Activated CD4-positive, alpha-beta T cell treated with anti-CD3 and anti-CD28 coated beads for 36 hours (primary cell): ENCODE results near the gene ADAMTS17. TPM values are rescaled to one million over a fixed set of nuclear protein-coding genes. Genes with fewer than 3 reads are reported as not detected.

Experiments used
- ATAC-seq: fragments of 200-7000 bp; cut with Tn5 transposase; one replicate; pipeline ENCODE4 v1.10.0; 2021; ENCODE audit warnings: mild to moderate bottlenecking, moderate library complexity
- CTCF ChIA-PET: fragments of 350-600 bp; sonication (Branson Sonifier 250); formaldehyde crosslinking; loops from one replicate; lab custom pipeline; 2021; ENCODE audit warnings: antibody characterized with exemption; lab: Charles Lee
- POLR2A ChIA-PET: fragments of 350-600 bp; sonication (Branson Sonifier 250); formaldehyde crosslinking; loops from one replicate; lab custom pipeline; 2021; ENCODE audit warnings: antibody characterized with exemption, inconsistent platforms; lab: Charles Lee
- DNase-seq: peaks from one replicate; pipeline ENCODE4 v3.0.0-alpha.2; 2020
- H3K27ac Mint-ChIP-seq: one replicate; pipeline ENCODE4 v1.8.0; 2021; ENCODE audit warnings: mixed read lengths
- H3K27me3 Mint-ChIP-seq: one replicate; pipeline ENCODE4 v1.8.0; 2021; ENCODE audit warnings: mixed read lengths
- H3K36me3 Mint-ChIP-seq: one replicate; pipeline ENCODE4 v1.8.0; 2021; ENCODE audit warnings: low read depth, mixed read lengths
- H3K4me1 Mint-ChIP-seq: one replicate; pipeline ENCODE4 v1.8.0; 2021; ENCODE audit warnings: mixed read lengths
- H3K4me3 Mint-ChIP-seq: one replicate; pipeline ENCODE4 v1.8.0; 2021; ENCODE audit warnings: mild to moderate bottlenecking, moderate library complexity, mixed read lengths
- H3K9me3 Mint-ChIP-seq: one replicate; pipeline ENCODE4 v1.8.0; 2021; ENCODE audit warnings: low read depth, mixed read lengths
- intact Hi-C, 2 experiments: fragments of 100-400 bp; cut with DNase I in 1 of 2; cut with micrococcal nuclease in 1 of 2; formaldehyde crosslinking; loops; one replicate each; pipeline versions ENCODE4 v1.14.2 to v1.15.1; 2022 to 2024; cut with DNase I, micrococcal nuclease
- total RNA-seq, 2 experiments: library from RNA; stranded (reverse); gene quantifications; one replicate each; pipeline ENCODE4 v1.2.3, GENCODE V29; 2021

Gene ADAMTS17
- total RNA-seq, 2 experiments from 2014 or later = 0.49 to 0.57 TPM

DNA sequence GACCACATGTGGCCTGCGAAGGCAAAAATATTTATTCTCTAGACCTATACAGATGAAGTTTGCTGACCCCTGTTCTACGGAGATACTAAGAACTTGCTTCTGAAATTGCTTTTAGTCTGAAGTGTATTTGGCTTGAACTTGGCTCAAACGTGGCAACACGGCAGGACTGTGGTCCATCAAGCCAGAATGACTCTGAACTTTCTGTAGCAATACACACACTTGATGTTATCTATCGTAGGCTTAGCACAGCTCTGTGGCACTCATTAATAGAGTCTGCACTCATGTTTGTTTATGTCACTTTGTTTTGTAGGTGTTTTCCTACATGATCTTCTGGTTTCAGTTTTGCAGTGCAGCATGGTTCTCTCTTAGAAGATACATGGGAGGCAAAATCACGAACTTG lies 298.1 kb downstream of the ADAMTS17 start:
- DNase-seq (no peak), ATAC-seq (no peak)
- H3K27me3 Mint-ChIP-seq = no peaks in the 10 kb centered on the region

DNA sequence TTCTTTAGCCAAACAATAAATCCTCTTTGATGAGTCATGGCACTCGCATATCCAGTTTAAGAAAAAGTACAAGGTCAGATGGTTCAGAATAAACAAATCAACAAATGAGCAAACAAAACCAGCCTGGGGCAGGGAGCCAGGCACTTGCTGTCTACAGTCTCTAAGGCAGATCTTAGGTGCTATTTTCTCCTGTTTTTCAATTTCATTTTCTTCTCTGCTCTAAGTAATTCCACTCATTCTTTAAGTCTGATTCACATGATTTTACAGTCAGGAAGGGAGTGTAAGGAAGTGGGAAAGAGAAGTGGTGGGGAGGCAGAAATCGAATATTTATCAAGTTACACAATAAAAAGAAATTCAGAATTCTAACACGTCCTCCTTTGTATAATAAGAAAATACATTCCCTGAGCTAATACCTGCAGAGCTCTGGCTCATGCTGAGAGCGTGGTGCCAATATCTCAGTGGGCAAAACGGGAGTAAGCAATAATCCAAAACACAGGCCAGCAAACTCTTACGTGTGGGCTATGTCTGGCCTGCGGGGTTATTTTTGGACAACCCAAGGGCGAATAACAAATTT lies 298.6 kb downstream of the ADAMTS17 start:
- ChIA-PET POLR2A (no interaction called here), CTCF (interaction anchor here (1.2 kb wide), 1 partner anchor 25 kb away, joined by 3 read pairs; no protein-coding TSS in a partner anchor)
- H3K4me1 Mint-ChIP-seq = no peaks in the 10 kb centered on the region
- peaks cover 10% of the 10 kb centered on the region for H3K9me3 Mint-ChIP-seq
- H3K27me3 Mint-ChIP-seq = no peaks in the 10 kb centered on the region
- intact Hi-C loops = no loop called here
- no peak for DNase-seq
- no peak overlapping the region for H3K4me3 Mint-ChIP-seq
- H3K36me3 Mint-ChIP-seq = peaks cover 16% of the 10 kb centered on the region
- no peak for ATAC-seq
- H3K27ac Mint-ChIP-seq = no peak overlapping the region

More for the DNA sequence above, 298.1 kb downstream of the ADAMTS17 start:
- no peaks in the 10 kb centered on the region for H3K4me1 Mint-ChIP-seq
- ChIA-PET CTCF (interaction anchor here (1.2 kb wide), 1 partner anchor 24 kb away, joined by 3 read pairs; no protein-coding TSS in a partner anchor), POLR2A (no interaction called here)
- H3K27ac Mint-ChIP-seq = no peak overlapping the region
- intact Hi-C loops = no loop called here
- no peak overlapping the region for H3K4me3 Mint-ChIP-seq
- H3K36me3 Mint-ChIP-seq = peaks cover 20% of the 10 kb centered on the region
- H3K9me3 Mint-ChIP-seq = peaks cover 10% of the 10 kb centered on the region

DNA sequence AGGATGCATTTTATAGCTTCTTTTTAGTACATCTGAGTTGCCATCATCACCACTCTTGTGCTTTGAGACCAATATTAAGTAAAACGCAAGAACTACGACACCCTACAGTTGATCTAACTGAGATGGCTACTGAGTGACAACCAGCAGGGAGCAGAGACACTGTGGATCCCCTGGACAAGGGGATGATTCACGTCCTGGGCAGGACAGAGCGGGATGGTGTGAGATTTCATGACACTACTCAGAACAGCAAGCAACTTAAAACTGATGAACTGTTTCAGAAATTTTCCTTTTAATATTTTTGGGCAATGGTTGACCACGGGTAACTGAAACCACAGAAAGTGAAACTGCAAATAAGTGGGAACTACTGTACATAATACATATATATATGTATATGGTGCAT lies 299.2 kb downstream of the ADAMTS17 start:
- H3K4me3 Mint-ChIP-seq = no peak overlapping the region
- H3K27ac Mint-ChIP-seq = no peak overlapping the region
- DNase-seq (no peak), ATAC-seq (no peak)
- peaks cover 4% of the 10 kb centered on the region for H3K9me3 Mint-ChIP-seq
- H3K36me3 Mint-ChIP-seq = peaks cover 10% of the 10 kb centered on the region
- no peaks in the 10 kb centered on the region for H3K4me1 Mint-ChIP-seq
- POLR2A ChIA-PET = no interaction called here
- no peaks in the 10 kb centered on the region for H3K27me3 Mint-ChIP-seq
- CTCF ChIA-PET = interaction anchor here (0.7 to 1.2 kb wide), 2 partner anchors 25 to 1382 kb away, joined by 3 read pairs; no protein-coding TSS in a partner anchor
- intact Hi-C loops = no loop called here

GRCh38 chr15:100041127-100041828 lies 300.5 kb downstream of the ADAMTS17 start:
- Mint-ChIP-seq H3K36me3 (peaks cover 2% of the 10 kb centered on the region), H3K4me3 (no peak overlapping the region), H3K27ac (no peak overlapping the region), H3K4me1 (no peaks in the 10 kb centered on the region), H3K9me3 (no peaks in the 10 kb centered on the region), H3K27me3 (no peaks in the 10 kb centered on the region)
- CTCF ChIA-PET = interaction anchor here (1.2 kb wide), 1 partner anchor 193 kb away, joined by 3 read pairs; no protein-coding TSS in a partner anchor
- intact Hi-C loops = no loop called here
- POLR2A ChIA-PET = no interaction called here
- DNase-seq (no peak), ATAC-seq (no peak)

DNA sequence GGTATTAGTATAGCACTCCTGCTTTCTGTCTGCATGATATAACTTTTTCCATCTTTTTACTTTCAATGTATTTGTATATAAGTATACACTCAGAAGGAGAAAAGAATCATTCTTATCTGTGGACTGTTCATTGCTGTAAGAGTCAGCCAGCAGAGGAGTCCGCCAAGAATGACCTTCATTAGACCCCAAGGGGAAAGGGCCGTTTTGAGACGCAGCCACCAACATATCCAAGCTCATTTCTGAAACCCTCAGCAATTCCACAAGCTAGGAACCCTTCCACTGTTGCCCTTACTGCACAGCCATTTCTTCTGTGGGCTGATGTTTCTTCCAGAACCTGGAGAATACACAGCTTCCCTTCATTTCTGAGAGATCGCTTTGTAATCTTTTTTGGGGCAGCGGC lies 301.8 kb downstream of the ADAMTS17 start:
- ChIA-PET CTCF (interaction anchor here (1.2 kb wide), 1 partner anchor 191 kb away, joined by 3 read pairs; no protein-coding TSS in a partner anchor), POLR2A (no interaction called here)
- Mint-ChIP-seq H3K27ac (no peak overlapping the region), H3K9me3 (no peaks in the 10 kb centered on the region), H3K4me3 (no peak overlapping the region), H3K27me3 (no peaks in the 10 kb centered on the region), H3K36me3 (peaks cover 2% of the 10 kb centered on the region), H3K4me1 (no peaks in the 10 kb centered on the region)
- ATAC-seq = no peak
- DNase-seq = no peak
- intact Hi-C loops = no loop called here

DNA sequence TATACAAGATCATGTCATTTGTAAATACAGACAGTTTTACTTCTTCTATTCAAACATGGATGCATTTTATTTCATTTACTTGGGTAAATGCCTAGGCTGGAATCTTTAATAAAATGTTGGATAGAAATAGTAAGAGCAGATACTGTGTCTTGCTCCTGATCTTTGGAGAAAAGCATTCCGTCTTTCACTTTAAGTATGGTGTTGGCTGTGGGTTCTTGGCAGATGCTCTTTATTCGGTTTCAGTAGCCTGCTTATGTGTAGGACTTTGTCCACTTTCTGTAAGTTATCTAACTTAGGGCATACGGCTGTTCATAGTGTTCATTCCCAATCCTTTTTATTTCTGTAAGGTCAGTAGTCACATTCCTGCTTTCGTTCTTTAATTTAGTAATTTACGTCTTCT lies 303.0 kb downstream of the ADAMTS17 start:
- ATAC-seq (no peak), DNase-seq (no peak)
- intact Hi-C loops = no loop called here
- Mint-ChIP-seq H3K36me3 (peaks cover 2% of the 10 kb centered on the region), H3K4me3 (no peak overlapping the region), H3K27ac (no peak overlapping the region), H3K27me3 (no peaks in the 10 kb centered on the region), H3K9me3 (no peaks in the 10 kb centered on the region), H3K4me1 (no peaks in the 10 kb centered on the region)
- CTCF ChIA-PET = no interaction called here
- POLR2A ChIA-PET = no interaction called here

DNA sequence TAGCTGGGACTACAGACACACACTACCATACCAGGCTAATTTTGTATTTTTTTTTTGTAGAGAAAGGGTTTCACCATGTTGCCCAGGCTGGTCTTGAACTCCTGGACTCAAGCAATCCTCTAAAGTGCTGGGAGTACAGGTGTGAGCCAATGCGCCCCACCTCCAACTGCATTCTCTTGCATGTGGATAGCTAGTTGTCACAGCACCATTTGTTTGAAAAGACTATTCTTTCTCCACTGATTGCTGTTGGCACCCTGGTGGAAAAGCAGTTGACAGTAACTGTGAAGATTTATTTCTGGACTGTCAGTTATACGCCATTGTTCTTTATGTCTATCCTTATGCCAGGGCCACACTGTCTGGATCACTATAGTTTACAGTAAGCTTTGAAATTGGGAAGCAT lies 303.9 kb downstream of the ADAMTS17 start:
- intact Hi-C loops = no loop called here
- H3K4me1 Mint-ChIP-seq = no peaks in the 10 kb centered on the region
- ATAC-seq (no peak), DNase-seq (no peak)
- peaks cover 2% of the 10 kb centered on the region for H3K36me3 Mint-ChIP-seq
- no peaks in the 10 kb centered on the region for H3K9me3 Mint-ChIP-seq
- no peak overlapping the region for H3K4me3 Mint-ChIP-seq
- POLR2A ChIA-PET = no interaction called here
- no peaks in the 10 kb centered on the region for H3K27me3 Mint-ChIP-seq
- H3K27ac Mint-ChIP-seq = no peak overlapping the region
- CTCF ChIA-PET = no interaction called here

DNA sequence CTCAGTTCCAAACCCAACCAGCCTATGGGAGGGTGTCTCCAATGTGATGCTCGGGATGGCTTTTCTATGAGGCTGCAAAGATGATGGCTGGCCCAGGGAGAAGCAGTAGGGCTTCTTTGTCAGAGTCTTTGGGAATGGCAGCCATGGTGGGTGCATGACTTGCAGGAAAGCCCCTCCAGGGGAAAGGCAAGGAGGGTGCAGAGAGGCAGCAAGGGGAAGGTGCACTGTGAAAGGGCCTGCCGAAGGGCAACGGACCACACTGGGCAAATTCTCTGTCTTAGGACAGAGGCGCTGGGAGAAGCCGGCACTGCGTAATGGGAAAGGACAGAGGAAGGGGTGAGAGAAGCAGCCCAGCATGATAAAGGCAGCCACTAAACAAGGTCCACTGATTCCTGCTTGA lies 305.8 kb downstream of the ADAMTS17 start:
- DNase-seq (no peak), ATAC-seq (no peak)
- no peaks in the 10 kb centered on the region for H3K4me1 Mint-ChIP-seq
- H3K9me3 Mint-ChIP-seq = no peaks in the 10 kb centered on the region
- H3K36me3 Mint-ChIP-seq = no peaks in the 10 kb centered on the region
- no peak overlapping the region for H3K4me3 Mint-ChIP-seq
- H3K27me3 Mint-ChIP-seq = no peaks in the 10 kb centered on the region
- H3K27ac Mint-ChIP-seq = no peak overlapping the region
- intact Hi-C loops = no loop called here
- CTCF ChIA-PET = no interaction called here
- POLR2A ChIA-PET = no interaction called here

- ChIA-PET POLR2A (no interaction called here), CTCF (no interaction called here)
- DNase-seq = no peak
- ATAC-seq = no peak
- no peak overlapping the region for H3K27ac Mint-ChIP-seq
- intact Hi-C loops = no loop called here
- H3K4me1 Mint-ChIP-seq = no peaks in the 10 kb centered on the region
- no peaks in the 10 kb centered on the region for H3K27me3 Mint-ChIP-seq
- no peak overlapping the region for H3K4me3 Mint-ChIP-seq
- no peaks in the 10 kb centered on the region for H3K36me3 Mint-ChIP-seq
- no peaks in the 10 kb centered on the region for H3K9me3 Mint-ChIP-seq
These were observed 307.6 kb downstream of the ADAMTS17 start for GRCh38 chr15:100034191-100034590.

DNA sequence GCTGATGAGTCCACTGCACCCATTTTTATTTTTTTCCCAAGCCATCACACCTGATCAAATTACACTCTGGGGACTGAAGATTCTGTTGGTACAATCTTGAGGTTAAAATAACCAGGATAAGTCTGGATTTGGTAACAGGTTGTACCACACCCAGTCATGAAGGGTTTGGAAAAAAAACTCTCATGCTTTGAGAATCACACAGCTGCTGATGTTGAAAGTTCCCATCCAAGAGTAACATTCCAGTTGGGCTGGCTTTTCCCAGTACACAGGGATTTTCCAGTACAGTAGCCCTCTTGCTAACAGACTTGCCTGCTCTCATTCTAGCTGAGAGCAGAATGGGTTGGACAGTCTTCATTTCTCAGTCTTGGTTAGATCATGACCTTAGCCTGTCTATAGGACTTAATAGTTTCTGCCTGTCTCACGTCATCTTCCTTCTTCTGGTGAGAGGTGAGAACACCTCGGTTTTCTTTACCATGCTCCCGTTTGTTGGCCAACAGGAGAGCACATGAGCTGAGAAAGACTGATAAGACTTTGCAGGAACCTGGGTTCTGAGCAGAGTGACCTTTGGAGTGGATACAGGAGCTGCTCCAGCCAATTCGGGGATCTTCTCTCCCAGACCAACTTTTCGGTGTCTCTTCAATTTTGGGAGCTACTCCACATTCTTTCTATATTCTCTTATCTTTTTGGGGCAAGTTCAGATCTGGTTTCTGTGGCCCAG lies 308.5 kb downstream of the ADAMTS17 start:
- DNase-seq (no peak), ATAC-seq (no peak)
- peaks cover 6% of the 10 kb centered on the region for H3K9me3 Mint-ChIP-seq
- no peaks in the 10 kb centered on the region for H3K4me1 Mint-ChIP-seq
- no peaks in the 10 kb centered on the region for H3K27me3 Mint-ChIP-seq
- H3K4me3 Mint-ChIP-seq = no peak overlapping the region
- H3K27ac Mint-ChIP-seq = no peak overlapping the region
- intact Hi-C loops = no loop called here
- peaks cover 3% of the 10 kb centered on the region for H3K36me3 Mint-ChIP-seq
- POLR2A ChIA-PET = no interaction called here
- CTCF ChIA-PET = interaction anchor here (0.8 kb wide), 1 partner anchor 317 kb away, joined by 4 read pairs; no protein-coding TSS in a partner anchor

GRCh38 chr15:100032358-100033085 lies 309.3 kb downstream of the ADAMTS17 start:
- no peak for ATAC-seq
- DNase-seq = no peak
- ChIA-PET CTCF (interaction anchor here (0.8 kb wide), 1 partner anchor 317 kb away, joined by 4 read pairs; no protein-coding TSS in a partner anchor), POLR2A (no interaction called here)
- no peaks in the 10 kb centered on the region for H3K4me1 Mint-ChIP-seq
- intact Hi-C loops = no loop called here
- H3K9me3 Mint-ChIP-seq = peaks cover 13% of the 10 kb centered on the region
- H3K36me3 Mint-ChIP-seq = peaks cover 4% of the 10 kb centered on the region
- no peak overlapping the region for H3K4me3 Mint-ChIP-seq
- no peaks in the 10 kb centered on the region for H3K27me3 Mint-ChIP-seq
- no peak overlapping the region for H3K27ac Mint-ChIP-seq
